ENCODE results near the gene ACKR4.

GRCh38 chr3:132645058-132645457 is 48.0 kb downstream of the ACKR4 start:
- TF ChIP-seq, protein P1, sequence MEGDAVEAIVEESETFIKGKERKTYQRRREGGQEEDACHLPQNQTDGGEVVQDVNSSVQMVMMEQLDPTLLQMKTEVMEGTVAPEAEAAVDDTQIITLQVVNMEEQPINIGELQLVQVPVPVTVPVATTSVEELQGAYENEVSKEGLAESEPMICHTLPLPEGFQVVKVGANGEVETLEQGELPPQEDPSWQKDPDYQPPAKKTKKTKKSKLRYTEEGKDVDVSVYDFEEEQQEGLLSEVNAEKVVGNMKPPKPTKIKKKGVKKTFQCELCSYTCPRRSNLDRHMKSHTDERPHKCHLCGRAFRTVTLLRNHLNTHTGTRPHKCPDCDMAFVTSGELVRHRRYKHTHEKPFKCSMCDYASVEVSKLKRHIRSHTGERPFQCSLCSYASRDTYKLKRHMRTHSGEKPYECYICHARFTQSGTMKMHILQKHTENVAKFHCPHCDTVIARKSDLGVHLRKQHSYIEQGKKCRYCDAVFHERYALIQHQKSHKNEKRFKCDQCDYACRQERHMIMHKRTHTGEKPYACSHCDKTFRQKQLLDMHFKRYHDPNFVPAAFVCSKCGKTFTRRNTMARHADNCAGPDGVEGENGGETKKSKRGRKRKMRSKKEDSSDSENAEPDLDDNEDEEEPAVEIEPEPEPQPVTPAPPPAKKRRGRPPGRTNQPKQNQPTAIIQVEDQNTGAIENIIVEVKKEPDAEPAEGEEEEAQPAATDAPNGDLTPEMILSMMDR (IDR thresholded peaks at IDR 0.05), result no peak
- TF ChIP-seq, protein P2, sequence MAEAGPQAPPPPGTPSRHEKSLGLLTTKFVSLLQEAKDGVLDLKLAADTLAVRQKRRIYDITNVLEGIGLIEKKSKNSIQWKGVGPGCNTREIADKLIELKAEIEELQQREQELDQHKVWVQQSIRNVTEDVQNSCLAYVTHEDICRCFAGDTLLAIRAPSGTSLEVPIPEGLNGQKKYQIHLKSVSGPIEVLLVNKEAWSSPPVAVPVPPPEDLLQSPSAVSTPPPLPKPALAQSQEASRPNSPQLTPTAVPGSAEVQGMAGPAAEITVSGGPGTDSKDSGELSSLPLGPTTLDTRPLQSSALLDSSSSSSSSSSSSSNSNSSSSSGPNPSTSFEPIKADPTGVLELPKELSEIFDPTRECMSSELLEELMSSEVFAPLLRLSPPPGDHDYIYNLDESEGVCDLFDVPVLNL (CRISPR knock-in tag; IDR thresholded peaks at IDR 0.05; ENCODE audit: borderline replicate concordance, low read depth), result no peak
- TF ChIP-seq FOXK1 (CRISPR knock-in tag; IDR thresholded peaks at IDR 0.05) (no peak), EMX1 (CRISPR knock-in tag; IDR thresholded peaks at IDR 0.05) (no peak), IRF1 (CRISPR knock-in tag; IDR thresholded peaks at IDR 0.05) (no peak), ATF1 (CRISPR knock-in tag; IDR thresholded peaks at IDR 0.05) (no peak), RELA (CRISPR knock-in tag; IDR thresholded peaks at IDR 0.05; ENCODE audit: borderline replicate concordance) (no peak), TCF7 (CRISPR knock-in tag; IDR thresholded peaks at IDR 0.05; ENCODE audit: low read depth) (no peak), STAT6 (CRISPR knock-in tag; conservative IDR thresholded peaks at IDR 0.05; ENCODE audit: low read depth) (no peak), NR3C1 (CRISPR knock-in tag; conservative IDR thresholded peaks at IDR 0.05; ENCODE audit: low read depth) (no peak), SP1 (CRISPR knock-in tag; conservative IDR thresholded peaks at IDR 0.05) (no peak)
- TF ChIP-seq, protein P3, sequence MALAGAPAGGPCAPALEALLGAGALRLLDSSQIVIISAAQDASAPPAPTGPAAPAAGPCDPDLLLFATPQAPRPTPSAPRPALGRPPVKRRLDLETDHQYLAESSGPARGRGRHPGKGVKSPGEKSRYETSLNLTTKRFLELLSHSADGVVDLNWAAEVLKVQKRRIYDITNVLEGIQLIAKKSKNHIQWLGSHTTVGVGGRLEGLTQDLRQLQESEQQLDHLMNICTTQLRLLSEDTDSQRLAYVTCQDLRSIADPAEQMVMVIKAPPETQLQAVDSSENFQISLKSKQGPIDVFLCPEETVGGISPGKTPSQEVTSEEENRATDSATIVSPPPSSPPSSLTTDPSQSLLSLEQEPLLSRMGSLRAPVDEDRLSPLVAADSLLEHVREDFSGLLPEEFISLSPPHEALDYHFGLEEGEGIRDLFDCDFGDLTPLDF (CRISPR knock-in tag; IDR thresholded peaks at IDR 0.05), result no peak
- TF ChIP-seq, protein P4, sequence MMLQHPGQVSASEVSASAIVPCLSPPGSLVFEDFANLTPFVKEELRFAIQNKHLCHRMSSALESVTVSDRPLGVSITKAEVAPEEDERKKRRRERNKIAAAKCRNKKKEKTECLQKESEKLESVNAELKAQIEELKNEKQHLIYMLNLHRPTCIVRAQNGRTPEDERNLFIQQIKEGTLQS (CRISPR knock-in tag; conservative IDR thresholded peaks at IDR 0.05), result no peak
